Astrocyte (in vitro differentiated cells and primary cell): ENCODE measurements around the gene ABCG8. TPM values are rescaled to one million over a fixed set of nuclear protein-coding genes. Genes with fewer than 3 reads are reported as not detected.

Experiments
- DNase-seq: peaks from one replicate; pipeline ENCODE4 v3.0.0-alpha.2; 2010; ENCODE audit warnings: low read depth
- FAIRE-seq: peaks from 2 replicates; lab custom pipeline; 2011; peaks lifted over from hg19 to GRCh38; lab: Jason Lieb, UNC
- H2AFZ ChIP-seq: 2 replicates; pipeline ENCODE4 v1.6.0; 2012; ENCODE audit warnings: low read depth, low read length, inconsistent platforms
- H3K27ac ChIP-seq: 2 replicates; pipeline ENCODE4 v1.5.1; 2011; ENCODE audit warnings: low read depth, low read length, inconsistent platforms
- H3K27me3 ChIP-seq: 2 replicates; pipeline ENCODE4 v1.6.0; 2011; ENCODE audit warnings: low read length, inconsistent platforms; ENCODE audit not compliant: insufficient read depth
- H3K36me3 ChIP-seq: 2 replicates; pipeline ENCODE4 v1.5.1; 2011; ENCODE audit warnings: low read length, inconsistent platforms; ENCODE audit not compliant: insufficient read depth
- H3K4me1 ChIP-seq: 2 replicates; pipeline ENCODE4 v1.5.1; 2011; ENCODE audit warnings: low read length, inconsistent platforms; ENCODE audit not compliant: insufficient read depth
- H3K4me2 ChIP-seq: 2 replicates; pipeline ENCODE4 v1.6.0; 2012; ENCODE audit warnings: low read length, inconsistent platforms
- H3K4me3 ChIP-seq: 2 replicates; pipeline ENCODE4 v1.5.1; 2011; ENCODE audit warnings: low read depth, mild to moderate bottlenecking, low read length, inconsistent platforms; ENCODE audit not compliant: insufficient read depth
- H3K79me2 ChIP-seq: 2 replicates; pipeline ENCODE4 v1.6.0; 2012; ENCODE audit warnings: mild to moderate bottlenecking, low read length, inconsistent platforms; ENCODE audit not compliant: insufficient read depth
- H3K9ac ChIP-seq: 2 replicates; pipeline ENCODE4 v1.6.0; 2012; ENCODE audit warnings: mild to moderate bottlenecking, low read length, inconsistent platforms
- H3K9me3 ChIP-seq: 2 replicates; pipeline ENCODE4 v1.5.1; 2012; ENCODE audit warnings: low read depth, mild to moderate bottlenecking, low read length, inconsistent platforms; ENCODE audit not compliant: insufficient read depth
- H4K20me1 ChIP-seq: 2 replicates; pipeline ENCODE4 v1.6.0; 2012; ENCODE audit warnings: low read length, inconsistent platforms; ENCODE audit not compliant: insufficient read depth
- H3K27ac Mint-ChIP-seq: one replicate; pipeline ENCODE4 v1.8.0; 2021; ENCODE audit warnings: mild to moderate bottlenecking, mixed read lengths; ENCODE audit not compliant: unreplicated experiment
- H3K27me3 Mint-ChIP-seq: one replicate; pipeline ENCODE4 v1.8.0; 2021; ENCODE audit warnings: low read depth, mixed read lengths; ENCODE audit not compliant: unreplicated experiment
- H3K36me3 Mint-ChIP-seq: one replicate; pipeline ENCODE4 v1.8.0; 2021; ENCODE audit warnings: low read depth, mixed read lengths; ENCODE audit not compliant: unreplicated experiment
- H3K4me1 Mint-ChIP-seq: one replicate; pipeline ENCODE4 v1.8.0; 2021; ENCODE audit warnings: low read depth, mixed read lengths; ENCODE audit not compliant: unreplicated experiment
- H3K4me3 Mint-ChIP-seq: one replicate; pipeline ENCODE4 v1.8.0; 2021; ENCODE audit warnings: mild to moderate bottlenecking, moderate library complexity, mixed read lengths; ENCODE audit not compliant: unreplicated experiment
- H3K9me3 Mint-ChIP-seq: one replicate; pipeline ENCODE4 v1.8.0; 2021; ENCODE audit warnings: mild to moderate bottlenecking, mixed read lengths; ENCODE audit not compliant: unreplicated experiment
- EZH2 ChIP-seq: IDR thresholded peaks from 2 replicates; pipeline ENCODE4 v1.6.1; 2012; ENCODE audit warnings: mild to moderate bottlenecking, low read length, inconsistent platforms; ENCODE audit not compliant: insufficient read depth
- total RNA-seq: library from RNA; stranded (reverse); gene quantifications from 2 replicates; pipeline ENCODE4 v1.2.1, GENCODE V29; 2021
- TF ChIP-seq, protein P1 (sequence below): IDR thresholded peaks from 2 replicates; pipeline ENCODE4 v1.5.1; 2011; ENCODE audit warnings: low read depth, mild to moderate bottlenecking, inconsistent platforms, low read length, moderate library complexity; ENCODE audit not compliant: insufficient read depth

Gene ABCG8
- total RNA-seq, 1 donor from 2014 or later = not detected

GRCh38 chr2:43823751-43824150 is 15.0 kb upstream of the ABCG8 start:
- Histone ChIP-seq H3K9ac (no peak overlapping the region), H2AFZ (no peak overlapping the region), H3K27me3 (no peaks in the 10 kb centered on the region), H3K36me3 (no peaks in the 10 kb centered on the region), H3K79me2 (no peaks in the 10 kb centered on the region), H3K27ac (no peak overlapping the region), H3K9me3 (no peaks in the 10 kb centered on the region), H3K4me1 (no peaks in the 10 kb centered on the region), H3K4me2 (no peak overlapping the region), H3K4me3 (no peak overlapping the region), H4K20me1 (no peaks in the 10 kb centered on the region)
- Mint-ChIP-seq H3K9me3 (peaks cover 4% of the 10 kb centered on the region), H3K36me3 (no peaks in the 10 kb centered on the region), H3K4me1 (no peaks in the 10 kb centered on the region), H3K4me3 (no peak overlapping the region), H3K27me3 (peaks cover 30% of the 10 kb centered on the region), H3K27ac (no peak overlapping the region)
- TF ChIP-seq, protein P1, sequence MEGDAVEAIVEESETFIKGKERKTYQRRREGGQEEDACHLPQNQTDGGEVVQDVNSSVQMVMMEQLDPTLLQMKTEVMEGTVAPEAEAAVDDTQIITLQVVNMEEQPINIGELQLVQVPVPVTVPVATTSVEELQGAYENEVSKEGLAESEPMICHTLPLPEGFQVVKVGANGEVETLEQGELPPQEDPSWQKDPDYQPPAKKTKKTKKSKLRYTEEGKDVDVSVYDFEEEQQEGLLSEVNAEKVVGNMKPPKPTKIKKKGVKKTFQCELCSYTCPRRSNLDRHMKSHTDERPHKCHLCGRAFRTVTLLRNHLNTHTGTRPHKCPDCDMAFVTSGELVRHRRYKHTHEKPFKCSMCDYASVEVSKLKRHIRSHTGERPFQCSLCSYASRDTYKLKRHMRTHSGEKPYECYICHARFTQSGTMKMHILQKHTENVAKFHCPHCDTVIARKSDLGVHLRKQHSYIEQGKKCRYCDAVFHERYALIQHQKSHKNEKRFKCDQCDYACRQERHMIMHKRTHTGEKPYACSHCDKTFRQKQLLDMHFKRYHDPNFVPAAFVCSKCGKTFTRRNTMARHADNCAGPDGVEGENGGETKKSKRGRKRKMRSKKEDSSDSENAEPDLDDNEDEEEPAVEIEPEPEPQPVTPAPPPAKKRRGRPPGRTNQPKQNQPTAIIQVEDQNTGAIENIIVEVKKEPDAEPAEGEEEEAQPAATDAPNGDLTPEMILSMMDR = no peak
- TF ChIP-seq EZH2 = no peak
- no peak for FAIRE-seq
- DNase-seq = no peak

GRCh38 chr2:43824512-43824911 is 14.3 kb upstream of the ABCG8 start:
- no peak for DNase-seq
- no peak overlapping the region for H3K9ac ChIP-seq
- no peak overlapping the region for H3K4me3 Mint-ChIP-seq
- no peaks in the 10 kb centered on the region for H3K9me3 ChIP-seq
- TF ChIP-seq, protein P1 = no peak
- TF ChIP-seq EZH2 = no peak
- H3K9me3 Mint-ChIP-seq = peaks cover 4% of the 10 kb centered on the region
- peaks cover 30% of the 10 kb centered on the region for H3K27me3 Mint-ChIP-seq
- H3K27ac Mint-ChIP-seq = no peak overlapping the region
- H2AFZ ChIP-seq = no peak overlapping the region
- no peak overlapping the region for H3K4me3 ChIP-seq
- H3K36me3 Mint-ChIP-seq = no peaks in the 10 kb centered on the region
- no peaks in the 10 kb centered on the region for H3K4me1 ChIP-seq
- H3K27ac ChIP-seq = no peak overlapping the region
- H3K36me3 ChIP-seq = no peaks in the 10 kb centered on the region
- H3K79me2 ChIP-seq = no peaks in the 10 kb centered on the region
- no peaks in the 10 kb centered on the region for H3K4me1 Mint-ChIP-seq
- FAIRE-seq = no peak
- H3K4me2 ChIP-seq = no peak overlapping the region
- no peaks in the 10 kb centered on the region for H4K20me1 ChIP-seq
- H3K27me3 ChIP-seq = peaks cover 3% of the 10 kb centered on the region

- Histone ChIP-seq H3K4me3 (no peak overlapping the region), H3K4me2 (no peak overlapping the region), H3K4me1 (no peaks in the 10 kb centered on the region), H3K36me3 (no peaks in the 10 kb centered on the region), H3K9me3 (no peaks in the 10 kb centered on the region), H2AFZ (no peak overlapping the region), H3K9ac (no peak overlapping the region), H3K79me2 (no peaks in the 10 kb centered on the region), H3K27me3 (peaks cover 9% of the 10 kb centered on the region), H3K27ac (no peak overlapping the region), H4K20me1 (no peaks in the 10 kb centered on the region)
- DNase-seq = no peak
- no peaks in the 10 kb centered on the region for H3K4me1 Mint-ChIP-seq
- no peak overlapping the region for H3K4me3 Mint-ChIP-seq
- peaks cover 4% of the 10 kb centered on the region for H3K9me3 Mint-ChIP-seq
- no peak for FAIRE-seq
- TF ChIP-seq EZH2 = no peak
- TF ChIP-seq, protein P1 = no peak
- no peaks in the 10 kb centered on the region for H3K36me3 Mint-ChIP-seq
- no peak overlapping the region for H3K27ac Mint-ChIP-seq
- peaks cover 35% of the 10 kb centered on the region for H3K27me3 Mint-ChIP-seq
These were observed 13.7 kb upstream of the ABCG8 start for GRCh38 chr2:43824951-43825493.
